ENCODE measurements around the gene PDLIM3.
"Not testable (repeated sequence)": the region's sequence is repeated elsewhere in the genome, so short reads cannot be mapped to it uniquely, and the experiment has no call there.

The PDLIM3 gene

DNA sequence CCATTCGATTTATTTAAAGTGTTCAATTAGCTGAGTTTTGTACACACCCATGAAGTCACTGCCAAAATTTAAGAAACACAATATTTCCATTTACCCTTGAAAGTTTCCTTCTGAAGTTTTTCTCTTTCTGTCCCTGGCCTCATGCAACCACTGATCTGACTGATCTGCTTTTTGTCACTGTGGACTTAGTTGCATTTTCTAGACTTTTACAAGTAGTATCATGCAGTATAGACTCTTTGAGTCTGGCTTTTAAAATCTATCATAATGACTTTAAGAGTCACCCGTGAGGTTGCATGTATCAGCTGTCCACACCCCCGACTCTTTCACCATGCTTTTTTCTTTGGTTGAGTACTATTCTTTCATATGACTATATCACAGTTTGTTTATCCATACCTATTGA is 29.0 kb upstream of the PDLIM3 start:
- no peak for TF ChIP-seq CTCF (conservative IDR thresholded peaks at IDR 0.05)
- no peak overlapping the region for H3K27ac ChIP-seq

DNA sequence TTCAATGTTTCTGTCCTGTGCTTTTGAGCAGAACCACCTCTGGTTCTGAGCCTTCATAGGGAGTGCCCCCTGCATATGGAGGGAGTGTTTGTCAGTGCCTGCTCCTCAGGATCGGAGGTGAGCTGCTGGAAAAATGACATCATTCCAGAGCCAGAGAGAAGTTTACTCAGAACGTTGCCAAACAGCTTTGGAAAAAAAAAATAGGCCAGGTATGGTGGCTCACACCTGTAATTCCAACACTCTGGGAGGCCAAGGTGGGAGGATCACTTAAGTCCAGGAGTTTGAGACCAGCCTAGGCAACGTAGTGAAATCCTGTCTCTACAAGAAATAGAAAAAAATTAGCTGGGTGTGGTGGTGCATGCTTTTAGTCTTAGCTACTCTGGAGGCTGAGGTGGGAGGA is 27.2 kb upstream of the PDLIM3 start:
- TF ChIP-seq CTCF (conservative IDR thresholded peaks at IDR 0.05) = no peak
- no peak overlapping the region for H3K27ac ChIP-seq

DNA sequence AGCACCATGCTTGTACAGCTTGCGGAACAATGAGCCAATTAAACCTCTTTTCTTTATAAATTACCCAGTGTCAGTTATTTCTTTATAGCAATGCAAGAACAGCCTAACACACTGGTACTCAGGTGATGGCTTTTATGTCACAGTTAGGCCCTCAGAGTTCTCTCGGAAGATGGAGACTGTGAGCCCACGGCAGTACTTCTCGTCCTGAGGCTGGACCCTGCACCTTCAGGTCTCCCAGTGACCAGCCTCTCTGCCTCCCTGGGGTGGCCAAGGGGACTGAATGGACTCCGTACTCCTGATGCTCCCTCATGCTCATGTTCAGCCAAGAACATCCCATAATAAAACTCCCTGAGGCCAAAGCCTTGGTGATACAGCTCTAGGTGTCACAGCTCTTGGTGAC is 25.0 kb upstream of the PDLIM3 start:
- TF ChIP-seq CTCF (conservative IDR thresholded peaks at IDR 0.05) = no peak
- no peak overlapping the region for H3K27ac ChIP-seq

DNA sequence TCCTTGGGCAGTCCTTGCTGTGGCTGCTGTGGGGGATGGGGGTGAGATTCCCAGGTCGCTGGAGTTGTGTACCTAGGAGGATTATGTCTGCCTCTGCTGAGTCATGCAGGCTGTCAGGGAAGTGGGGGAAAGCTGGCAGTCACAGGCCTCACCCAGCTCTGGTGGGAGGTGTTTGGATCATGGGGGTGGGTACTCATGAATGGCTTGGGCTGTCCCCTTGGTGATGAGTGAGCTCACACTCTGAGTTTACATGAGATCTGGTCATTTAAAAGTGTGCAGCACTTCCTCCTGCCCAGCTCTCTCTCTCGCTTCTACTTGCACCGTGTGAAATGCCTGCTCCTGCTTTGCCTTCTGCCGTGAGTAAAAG is 24.6 kb upstream of the PDLIM3 start:
- no peak overlapping the region for H3K27ac ChIP-seq
- no peak for TF ChIP-seq CTCF (conservative IDR thresholded peaks at IDR 0.05)

GRCh38 chr4:185559251-185559914 is 24.1 kb upstream of the PDLIM3 start:
- H3K27ac ChIP-seq = not testable (repeated sequence)

DNA sequence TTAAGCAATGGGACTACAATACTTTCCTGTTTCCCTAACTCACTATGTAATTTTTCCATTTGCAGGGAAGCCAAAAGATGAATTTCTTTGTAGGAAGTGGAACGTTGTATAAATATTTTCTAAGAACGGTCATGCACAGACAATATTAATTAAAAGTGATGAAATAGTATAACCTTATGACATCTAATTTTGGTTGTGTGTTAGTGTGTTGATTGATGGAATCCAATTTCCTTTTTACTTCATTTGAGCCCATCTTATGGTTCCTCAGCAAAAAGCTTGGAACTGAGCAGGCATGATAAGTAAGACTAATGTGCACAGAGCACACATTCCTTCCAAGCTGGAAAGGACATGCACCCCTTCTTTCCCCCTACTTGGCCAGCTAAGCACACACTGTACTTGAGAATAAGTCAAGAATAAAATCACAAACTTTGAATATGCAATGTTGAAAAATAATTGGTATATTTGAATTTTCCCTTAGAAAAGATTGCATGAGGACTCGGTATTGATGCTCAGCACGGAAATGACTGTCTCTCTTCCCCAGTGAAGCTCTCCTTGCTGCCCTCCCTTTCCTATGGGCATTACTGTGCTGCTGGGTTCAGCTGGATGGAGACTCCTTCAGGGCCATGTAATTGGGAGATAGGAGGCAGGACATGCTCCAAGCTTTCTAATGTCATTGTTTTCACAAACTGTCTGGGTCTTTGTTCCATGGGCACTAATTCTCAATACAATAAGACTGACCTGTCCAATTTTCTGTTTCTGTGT is 19.2 kb upstream of the PDLIM3 start:
- no peak for TF ChIP-seq CTCF (conservative IDR thresholded peaks at IDR 0.05)
- no peak overlapping the region for H3K27ac ChIP-seq

- TF ChIP-seq CTCF (conservative IDR thresholded peaks at IDR 0.05) = no peak
- no peak overlapping the region for H3K27ac ChIP-seq
Measured at GRCh38 chr4:185552254-185552653, 16.9 kb upstream of the PDLIM3 start.

DNA sequence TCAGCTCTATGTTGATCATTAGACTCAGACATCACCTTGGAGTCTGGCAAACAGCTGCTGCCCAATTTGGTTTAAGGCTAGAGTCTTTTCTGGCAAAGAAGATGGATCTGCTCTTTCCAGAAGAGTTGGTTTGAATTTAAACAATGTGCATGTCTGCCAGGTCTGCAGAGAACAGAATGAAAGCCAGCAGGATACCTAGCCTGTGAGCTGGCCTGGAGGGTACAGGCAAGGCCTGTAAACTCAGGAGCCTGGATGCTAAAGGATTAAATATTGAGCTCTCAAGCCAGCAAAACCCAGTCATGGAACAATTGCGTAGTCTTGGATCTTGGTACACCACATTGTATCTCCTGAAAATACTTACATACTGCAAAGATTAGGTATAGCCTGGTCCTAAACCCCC is 15.6 kb upstream of the PDLIM3 start:
- no peak overlapping the region for H3K27ac ChIP-seq
- no peak for TF ChIP-seq CTCF (conservative IDR thresholded peaks at IDR 0.05)
